ENCODE results near the gene PIR.

Gene PIR

DNA sequence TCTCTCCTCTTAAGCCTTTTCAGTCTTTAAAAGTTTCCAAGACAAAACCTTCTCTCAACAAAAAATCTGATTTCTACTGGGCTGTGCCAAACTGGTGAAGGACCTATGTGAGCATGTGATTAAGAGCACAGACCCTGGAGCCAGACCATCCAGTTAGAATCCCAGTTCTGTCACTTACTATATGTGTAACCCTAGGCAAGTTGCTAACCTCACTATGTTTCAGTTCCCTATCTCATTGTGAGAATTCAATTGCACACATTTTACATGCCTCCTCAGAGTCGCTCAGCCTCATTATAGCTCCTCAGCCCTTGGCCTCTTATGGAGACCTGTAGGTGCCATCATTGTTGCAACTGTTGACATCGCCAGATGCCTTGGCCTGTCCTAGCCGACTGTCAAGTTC lies 54.8 kb downstream of the PIR start:
- ChIA-PET POLR2A (ENCODE audit: low non-redundant PET) (no interaction called here), CTCF (no interaction called here)
- DNase-seq (ENCODE audit: low spot score): no peak
- TF ChIP-seq, protein P1, sequence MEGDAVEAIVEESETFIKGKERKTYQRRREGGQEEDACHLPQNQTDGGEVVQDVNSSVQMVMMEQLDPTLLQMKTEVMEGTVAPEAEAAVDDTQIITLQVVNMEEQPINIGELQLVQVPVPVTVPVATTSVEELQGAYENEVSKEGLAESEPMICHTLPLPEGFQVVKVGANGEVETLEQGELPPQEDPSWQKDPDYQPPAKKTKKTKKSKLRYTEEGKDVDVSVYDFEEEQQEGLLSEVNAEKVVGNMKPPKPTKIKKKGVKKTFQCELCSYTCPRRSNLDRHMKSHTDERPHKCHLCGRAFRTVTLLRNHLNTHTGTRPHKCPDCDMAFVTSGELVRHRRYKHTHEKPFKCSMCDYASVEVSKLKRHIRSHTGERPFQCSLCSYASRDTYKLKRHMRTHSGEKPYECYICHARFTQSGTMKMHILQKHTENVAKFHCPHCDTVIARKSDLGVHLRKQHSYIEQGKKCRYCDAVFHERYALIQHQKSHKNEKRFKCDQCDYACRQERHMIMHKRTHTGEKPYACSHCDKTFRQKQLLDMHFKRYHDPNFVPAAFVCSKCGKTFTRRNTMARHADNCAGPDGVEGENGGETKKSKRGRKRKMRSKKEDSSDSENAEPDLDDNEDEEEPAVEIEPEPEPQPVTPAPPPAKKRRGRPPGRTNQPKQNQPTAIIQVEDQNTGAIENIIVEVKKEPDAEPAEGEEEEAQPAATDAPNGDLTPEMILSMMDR (conservative IDR thresholded peaks at IDR 0.05; ENCODE audit: low read depth): no peak
- H3K27ac ChIP-seq: no peak overlapping the region

DNA sequence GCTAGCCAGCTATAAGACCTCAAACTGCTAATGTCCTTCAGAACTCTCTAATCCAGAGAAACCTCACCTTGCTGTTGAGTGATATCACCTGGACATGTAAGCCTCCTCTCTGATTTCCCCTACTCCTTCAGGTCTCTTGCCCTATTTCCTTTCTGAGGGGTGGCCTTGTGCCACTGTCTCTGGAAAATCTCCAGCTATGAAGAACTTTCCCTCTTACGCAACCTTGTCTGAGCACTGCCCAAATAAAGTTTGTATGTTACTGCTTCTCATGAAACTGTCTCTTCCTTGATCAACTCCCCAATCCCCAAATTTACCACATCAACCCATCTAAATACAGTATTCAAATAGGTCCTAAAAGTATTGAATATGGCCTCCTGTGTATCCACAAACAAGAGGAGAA lies 55.4 kb downstream of the PIR start:
- POLR2A ChIA-PET (ENCODE audit: low non-redundant PET): no interaction called here
- CTCF ChIA-PET: no interaction called here
- no peak for DNase-seq (ENCODE audit: low spot score)
- TF ChIP-seq, protein P1 (conservative IDR thresholded peaks at IDR 0.05; ENCODE audit: low read depth): no peak
- H3K27ac ChIP-seq: no peak overlapping the region

DNA sequence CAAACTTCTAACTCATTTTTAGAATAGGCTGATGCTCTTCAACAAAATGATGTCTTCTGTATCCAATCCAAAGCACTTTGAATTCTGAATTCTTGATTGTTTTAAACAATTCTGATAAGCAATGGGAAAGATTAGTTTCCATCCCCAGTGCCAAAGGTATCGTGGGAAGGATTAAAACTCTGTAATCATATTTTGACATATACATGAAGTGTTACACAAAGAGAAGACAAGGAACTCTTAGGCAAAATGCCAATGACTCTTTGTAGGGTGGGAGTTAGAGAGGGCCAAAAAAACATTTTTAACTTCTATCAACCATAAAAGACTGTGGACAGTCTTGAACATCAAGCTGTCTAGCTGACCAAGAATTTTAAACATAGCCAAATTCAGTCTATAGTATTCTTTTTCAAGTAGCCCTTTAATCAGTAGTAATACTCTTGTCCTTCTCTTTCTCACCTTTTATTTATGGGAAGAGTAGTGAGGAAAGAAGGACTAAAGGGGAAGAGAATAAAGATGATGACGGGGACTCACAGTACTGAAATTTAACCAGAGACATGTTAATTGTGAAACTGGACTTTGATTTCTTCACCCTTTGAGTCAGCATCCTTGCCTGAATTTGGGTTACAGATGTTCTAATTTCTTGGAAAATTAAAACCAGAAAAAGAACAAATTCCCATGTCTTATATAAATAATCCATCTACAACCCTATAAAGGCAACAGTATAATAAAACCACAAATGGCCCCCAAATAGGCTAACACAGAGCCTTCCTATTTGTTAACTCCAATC lies 57.1 kb downstream of the PIR start:
- DNase-seq (ENCODE audit: low spot score): no peak
- CTCF ChIA-PET: no interaction called here
- no peak overlapping the region for H3K27ac ChIP-seq
- TF ChIP-seq, protein P1 (conservative IDR thresholded peaks at IDR 0.05; ENCODE audit: low read depth): no peak
- POLR2A ChIA-PET (ENCODE audit: low non-redundant PET): no interaction called here

DNA sequence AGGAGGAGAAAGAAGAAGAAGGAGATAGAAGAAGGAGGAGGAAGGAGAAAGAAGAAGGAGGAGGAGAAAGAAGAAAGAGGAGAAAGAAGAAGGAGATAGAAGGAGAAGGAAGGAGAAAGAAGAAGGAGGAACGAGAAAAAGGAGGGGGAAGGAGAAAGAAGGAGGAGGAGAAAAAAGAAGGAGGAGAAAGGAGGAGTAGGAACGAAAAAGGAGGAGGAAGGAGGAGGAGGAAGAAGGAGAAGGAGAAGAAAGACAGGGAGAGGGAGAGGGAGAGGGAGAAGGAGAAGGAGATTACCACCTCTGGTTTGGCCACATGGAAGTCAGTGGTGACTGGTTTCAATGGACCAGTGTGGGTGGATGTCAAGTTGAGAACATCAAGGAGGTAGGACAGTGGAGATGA lies 58.9 kb downstream of the PIR start:
- TF ChIP-seq, protein P1 (conservative IDR thresholded peaks at IDR 0.05; ENCODE audit: low read depth): no peak
- no peak overlapping the region for H3K27ac ChIP-seq
- ChIA-PET CTCF (no interaction called here), POLR2A (ENCODE audit: low non-redundant PET) (no interaction called here)
- DNase-seq (ENCODE audit: low spot score): no peak

DNA sequence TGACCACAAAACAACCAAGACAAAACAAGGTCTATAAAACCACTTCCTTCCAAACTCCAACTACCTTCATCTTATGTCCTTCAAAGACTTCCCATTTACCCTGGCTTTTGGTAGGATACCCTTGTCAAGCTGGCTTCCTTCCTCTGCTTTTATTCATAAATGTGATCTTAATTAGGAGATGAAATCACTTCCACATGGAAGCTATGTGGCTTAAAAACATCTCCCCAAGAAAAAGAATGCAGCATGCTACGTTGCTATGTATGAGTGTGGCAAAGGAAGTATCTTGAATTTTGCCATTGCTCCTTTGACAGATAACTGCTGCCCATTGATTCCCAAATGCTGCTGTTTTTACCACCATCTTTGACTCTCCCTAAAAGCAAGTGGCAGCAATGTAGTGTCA lies 62.5 kb downstream of the PIR start:
- no peak overlapping the region for H3K27ac ChIP-seq
- DNase-seq (ENCODE audit: low spot score): no peak
- POLR2A ChIA-PET (ENCODE audit: low non-redundant PET): no interaction called here
- CTCF ChIA-PET: no interaction called here
- TF ChIP-seq, protein P1 (conservative IDR thresholded peaks at IDR 0.05; ENCODE audit: low read depth): no peak

DNA sequence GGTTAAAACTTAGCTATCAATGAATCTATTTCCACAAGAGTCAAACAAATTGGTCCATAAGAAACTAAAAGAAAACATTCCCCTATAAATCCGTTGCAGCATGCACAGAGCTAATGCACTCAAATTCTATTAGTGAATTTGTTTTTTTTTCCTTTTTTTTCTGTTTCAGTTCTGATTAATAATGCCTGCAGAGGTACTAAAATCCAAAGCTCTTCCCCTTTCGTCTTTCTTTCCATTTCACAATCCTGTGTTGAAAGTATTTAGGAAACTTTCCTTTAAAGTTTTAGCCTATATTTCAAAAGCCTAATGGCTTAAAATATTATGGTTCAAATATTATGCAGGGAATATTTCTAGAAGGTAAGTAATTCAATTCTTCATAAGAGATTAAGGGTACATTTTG lies 63.1 kb downstream of the PIR start:
- TF ChIP-seq, protein P1 (conservative IDR thresholded peaks at IDR 0.05; ENCODE audit: low read depth): no peak
- CTCF ChIA-PET: interaction anchor here (0.6 kb wide), 1 partner anchor 65 kb away, joined by 4 read pairs; no protein-coding TSS in a partner anchor
- H3K27ac ChIP-seq: no peak overlapping the region
- POLR2A ChIA-PET (ENCODE audit: low non-redundant PET): no interaction called here
- no peak for DNase-seq (ENCODE audit: low spot score)

All from RWPE1 (cell line).